DND-41 (cell line): ENCODE measurements around the gene SMC1A.

Source experiments
- ATAC-seq: fragments of 200-7000 bp; cut with Tn5 transposase; 3 replicates; pipeline ENCODE4 v1.9.1; 2021; ENCODE audit warnings: low read depth; ENCODE audit not compliant: insufficient read depth
- DNase-seq: peaks from one replicate; pipeline ENCODE4 v3.0.0-alpha.2; 2020
- H2AFZ ChIP-seq: 2 replicates; pipeline ENCODE4 v1.6.0; 2012; ENCODE audit warnings: low read depth, low read length
- H3K27ac ChIP-seq: 2 replicates; pipeline ENCODE4 v1.5.1; 2012; ENCODE audit warnings: low read length, inconsistent platforms
- H3K27me3 ChIP-seq: fragments of 200-600 bp; sonication (generic); 2 replicates; pipeline ENCODE4 v1.6.0; 2012; ENCODE audit warnings: low read length, mild to moderate bottlenecking, inconsistent platforms; ENCODE audit not compliant: insufficient read depth, poor library complexity
- H3K36me3 ChIP-seq: 2 replicates; pipeline ENCODE4 v1.5.1; 2012; ENCODE audit warnings: low read length, inconsistent platforms; ENCODE audit not compliant: insufficient read depth
- H3K4me1 ChIP-seq: 2 replicates; pipeline ENCODE4 v1.5.1; 2012; ENCODE audit warnings: mild to moderate bottlenecking, low read length; ENCODE audit not compliant: insufficient read depth
- H3K4me2 ChIP-seq: 2 replicates; pipeline ENCODE4 v1.6.0; 2012; ENCODE audit warnings: mild to moderate bottlenecking, moderate library complexity, low read length, inconsistent platforms; ENCODE audit not compliant: insufficient read depth
- H3K4me3 ChIP-seq, 2 experiments: fragments of 200-600 bp in 1 of 2; shearing (Covaris generic) in 1 of 2; 2 replicates each; pipeline ENCODE4 v1.5.1; 2012 to 2016; ENCODE audit warnings: inconsistent platforms in 2 of 2, low read length in 2 of 2, mild to moderate bottlenecking in 2 of 2, low read depth in 1 of 2, moderate library complexity in 1 of 2
- H3K79me2 ChIP-seq: 2 replicates; pipeline ENCODE4 v1.6.0; 2012; ENCODE audit warnings: low read length, inconsistent platforms; ENCODE audit not compliant: insufficient read depth
- H3K9ac ChIP-seq: 2 replicates; pipeline ENCODE4 v1.6.0; 2012; ENCODE audit warnings: low read depth, mild to moderate bottlenecking, inconsistent platforms, low read length, moderate library complexity
- H3K9me3 ChIP-seq: 2 replicates; pipeline ENCODE4 v1.5.1; 2012; ENCODE audit warnings: low read length, moderate library complexity, mild to moderate bottlenecking, inconsistent platforms; ENCODE audit not compliant: insufficient read depth, severe bottlenecking
- H4K20me1 ChIP-seq: 2 replicates; pipeline ENCODE4 v1.6.0; 2012; ENCODE audit warnings: low read length; ENCODE audit not compliant: insufficient read depth
- CTCF ChIP-seq: IDR thresholded peaks from 2 replicates; pipeline ENCODE4 v1.5.1; 2012; ENCODE audit warnings: borderline replicate concordance, low read length, moderate library complexity, mild to moderate bottlenecking; ENCODE audit not compliant: poor library complexity, severe bottlenecking; ENCODE audit errors: extremely low read depth
- EZH2 ChIP-seq: IDR thresholded peaks from 3 replicates; pipeline ENCODE4 v1.6.1; 2012; ENCODE audit warnings: borderline replicate concordance, low read depth, mild to moderate bottlenecking, moderate library complexity, low read length, inconsistent platforms; ENCODE audit not compliant: severe bottlenecking

The SMC1A gene

GRCh38 chrX:53440621-53441517 is 18.4 kb upstream of the SMC1A start:
- Histone ChIP-seq H3K27ac (no peak overlapping the region), H3K4me2 (no peak overlapping the region), H3K36me3 (no peaks in the 10 kb centered on the region), H3K9me3 (no peaks in the 10 kb centered on the region), H3K4me1 (no peaks in the 10 kb centered on the region), H3K79me2 (no peaks in the 10 kb centered on the region), H3K9ac (no peak overlapping the region), H3K4me3 (no peak overlapping the region), H2AFZ (no peak overlapping the region), H4K20me1 (no peaks in the 10 kb centered on the region), H3K27me3 (peaks cover 6% of the 10 kb centered on the region)
- no peak for DNase-seq
- ATAC-seq: no peak
- no peak for TF ChIP-seq EZH2
- TF ChIP-seq CTCF: no peak

- DNase-seq (no peak), ATAC-seq (no peak)
- Histone ChIP-seq H3K4me1 (no peaks in the 10 kb centered on the region; the same call in 1 of the 2 replicates), H3K27ac (no peak overlapping the region), H3K4me2 (no peak overlapping the region), H2AFZ (no peak overlapping the region), H4K20me1 (no peaks in the 10 kb centered on the region), H3K36me3 (no peaks in the 10 kb centered on the region), H3K4me3 (no peak overlapping the region), H3K79me2 (no peaks in the 10 kb centered on the region), H3K9me3 (no peaks in the 10 kb centered on the region), H3K27me3 (peaks cover 6% of the 10 kb centered on the region), H3K9ac (no peak overlapping the region)
- TF ChIP-seq CTCF: no peak
- TF ChIP-seq EZH2: no peak
Measured at GRCh38 chrX:53440101-53440500, 17.6 kb upstream of the SMC1A start.

GRCh38 chrX:53438832-53439230 is 16.4 kb upstream of the SMC1A start:
- Histone ChIP-seq H3K9me3 (no peaks in the 10 kb centered on the region), H4K20me1 (no peaks in the 10 kb centered on the region), H3K9ac (no peak overlapping the region), H3K4me3 (no peak overlapping the region), H3K4me2 (no peak overlapping the region), H3K4me1 (peaks cover 9% of the 10 kb centered on the region), H3K36me3 (no peaks in the 10 kb centered on the region), H3K27ac (no peak overlapping the region), H2AFZ (no peak overlapping the region), H3K27me3 (peaks cover 6% of the 10 kb centered on the region), H3K79me2 (peaks cover 7% of the 10 kb centered on the region)
- TF ChIP-seq EZH2: no peak
- no peak for TF ChIP-seq CTCF
- DNase-seq: no peak
- ATAC-seq: no peak
